Spleen (tissue), 11 donors: ENCODE data around the gene MIEF1. TPM values are rescaled to one million over a fixed set of nuclear protein-coding genes. Genes with fewer than 3 reads are reported as not detected.
A peak's percentile ranks its signal among the peaks of the same experiment; 100 is the strongest.

Experiments
- DNase-seq: peaks from one replicate; pipeline ENCODE4 v3.0.0-alpha.2; 2020
- H3K27ac ChIP-seq, 8 donors: fragments of 200-600 bp; sonication (generic) in 7 of 8; 1 replicate in 4 of 8; 2 replicates in 4 of 8; pipeline versions ENCODE4 v1.5.0 to v1.8.0; 2016 to 2021; ENCODE audit warnings: inconsistent platforms in 4 of 8, mild to moderate bottlenecking in 4 of 8, moderate library complexity in 1 of 8
- H3K27me3 ChIP-seq, 7 donors: fragments of 200-600 bp; sonication (generic) in 6 of 7; replicated peaks in 1 of 7; 1 replicate in 4 of 7; 2 replicates in 3 of 7; pipeline versions ENCODE4 v1.5.0 to v1.8.0; 2016 to 2021; ENCODE audit warnings: inconsistent platforms in 3 of 7, mild to moderate bottlenecking in 1 of 7
- H3K36me3 ChIP-seq, 6 donors: fragments of 200-600 bp; sonication (generic) in 5 of 6; 1 replicate in 4 of 6; 2 replicates in 2 of 6; pipeline versions ENCODE4 v1.5.0 to v1.8.0; 2016 to 2021; ENCODE audit warnings: inconsistent platforms in 2 of 6
- H3K4me1 ChIP-seq, 6 donors: fragments of 200-600 bp; sonication (generic) in 5 of 6; 1 replicate in 3 of 6; 2 replicates in 3 of 6; pipeline versions ENCODE4 v1.5.0 to v1.8.0; 2016 to 2021; ENCODE audit warnings: inconsistent platforms in 3 of 6
- H3K4me3 ChIP-seq, 8 donors: fragments of 200-600 bp; sonication (generic) in 7 of 8; 1 replicate in 4 of 8; 2 replicates in 4 of 8; pipeline versions ENCODE4 v1.5.0 to v1.8.0; 2016 to 2021; ENCODE audit warnings: inconsistent platforms in 4 of 8, mild to moderate bottlenecking in 4 of 8, moderate library complexity in 2 of 8
- H3K9me3 ChIP-seq, 8 donors: fragments of 200-600 bp; sonication (generic) in 7 of 8; 1 replicate in 4 of 8; 2 replicates in 4 of 8; pipeline versions ENCODE4 v1.5.0 to v1.8.0; 2016 to 2021; ENCODE audit warnings: inconsistent platforms in 4 of 8
- CTCF ChIP-seq, 11 experiments: fragments of 200-600 bp in 7 of 11; fragments of 450-650 bp in 4 of 11; sonication (generic) in 4 of 11; IDR thresholded peaks in 8 of 11; conservative IDR thresholded peaks in 3 of 11; 1 replicate in 7 of 11; 2 replicates in 4 of 11; pipeline versions ENCODE4 v1.4.0 to v1.8.0; 2016 to 2021; ENCODE audit warnings: antibody characterized with exemption in 11 of 11, inconsistent platforms in 4 of 11, mild to moderate bottlenecking in 1 of 11
- POLR2A ChIP-seq, 3 donors: fragments of 450-650 bp; IDR thresholded peaks; one replicate each; pipeline ENCODE4 v1.5.1; 2017; ENCODE audit warnings: antibody characterized with exemption in 3 of 3, mild to moderate bottlenecking in 1 of 3
- POLR2AphosphoS5 ChIP-seq, 3 donors: sonication (generic); formaldehyde crosslinking; IDR thresholded peaks; one replicate each; pipeline ENCODE4 v1.5.1; 2017; ENCODE audit warnings: antibody characterized with exemption in 3 of 3
- WGBS, 5 donors: extraction: QIAGEN DNeasy Blood & Tissue Kit in 3 of 5; methylation state at CpG; one replicate each; pipeline versions ENCODE4 v1.1.5 to v1.1.7; 2013 to 2018; 5-methylcytosine and 5-hydroxymethylcytosine counted together
- intact Hi-C: fragments of 100-400 bp; cut with DNase I; formaldehyde crosslinking; loops from one replicate; pipeline ENCODE4 v1.15.0; 2023; ENCODE audit warnings: low total_unique reads
- polyA plus RNA-seq, 3 donors: library from polyadenylated mRNA; stranded (reverse); fragments of 200-250 nt; gene quantifications; one replicate each; pipeline ENCODE4 v1.2.1, GENCODE V29; 2013
- total RNA-seq, 7 donors: library from RNA; depleted of rRNA in 3 of 7; stranded (reverse); fragments of >200 nt in 3 of 7; fragmentation: NEBNext Ultra II Directional in 4 of 7; extraction: Animal tissue kit (Norgen Biotek cat#: 25700) in 4 of 7; gene quantifications; one replicate each; pipeline versions ENCODE4 v1.1.0 to v1.2.1, GENCODE V29; 2016 to 2021
- donor health status: healthy with polysubstance abuse.
- donor health status: DM: no; HTN: no; CAD: no; lungs with moderate emphysema.
- donor health status: DM: no; HTN: no; CAD: no.
- donor health status: Bipolar disorder and iron deficiency.
- donor health status: healthy.
- donor health status: DM: no; HTN: no; CAD: no.
- donor health status: DM: yes; HTN: yes; CAD: no.

MIEF1 gene
- total and polyA plus RNA-seq, 10 donors, result 5.8 to 31.4 (median 25.9) TPM

DNA sequence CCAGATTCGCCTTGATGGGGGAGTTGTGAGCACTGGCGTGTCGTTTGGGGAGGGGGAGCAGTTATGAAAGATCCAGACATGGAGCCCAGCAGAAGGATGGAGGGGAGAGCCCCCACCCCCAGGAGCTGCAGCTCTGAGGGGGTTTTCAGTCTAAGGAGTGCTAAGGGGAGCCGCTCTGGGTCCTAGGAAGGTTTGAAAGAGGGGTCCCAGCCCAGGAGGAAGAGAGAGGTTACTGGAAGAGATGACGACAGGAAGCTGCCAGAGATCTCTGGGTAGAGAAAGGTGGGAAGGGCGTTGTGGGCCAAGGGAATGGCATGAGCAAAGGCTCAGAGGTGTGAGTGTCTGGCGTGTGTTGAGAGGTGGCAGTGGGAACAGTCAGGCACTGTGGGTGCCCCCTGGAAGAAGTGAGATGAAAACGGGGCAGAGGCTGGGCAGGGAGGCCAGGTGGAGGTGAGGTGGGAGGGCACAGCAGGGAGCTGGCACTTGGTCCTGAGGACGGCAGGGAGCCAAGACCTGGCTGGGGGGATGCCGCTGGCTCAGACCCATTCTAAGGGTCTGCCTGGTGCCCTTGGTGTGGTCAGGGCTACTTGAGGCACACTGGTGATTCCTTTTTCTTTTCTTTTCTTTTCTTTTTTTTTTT lies 43.5 kb upstream of the MIEF1 start:
- 49 to 55% (median 52%) methylated on average over 10 of the region's 10 CpGs for WGBS, 5 donors
- H3K4me3 ChIP-seq, result peak overlapping the region; percentile 27 to 75 (median 38)
- peaks cover 13 to 62% (median 42%) of the 10 kb centered on the region in 6 donors for H3K4me1 ChIP-seq
- H3K27ac ChIP-seq, result peak overlapping the region in 5 of 8 donors; percentile 63 to 86 (median 76)
- peak; percentile 69 for DNase-seq
- intact Hi-C loops, result no loop called here
- no peaks in the 10 kb centered on the region for H3K36me3 ChIP-seq
- peaks cover 0 to 41% (median 24%) of the 10 kb centered on the region in 7 donors for H3K27me3 ChIP-seq
- H3K9me3 ChIP-seq, result no peaks in the 10 kb centered on the region
- TF ChIP-seq POLR2AphosphoS5 (IDR thresholded peaks at IDR 0.05), result no peak
- TF ChIP-seq CTCF (IDR thresholded peaks at IDR 0.05 in 8 of 11, conservative IDR thresholded peaks at IDR 0.05 in 3 of 11), result no peak
- no peak for TF ChIP-seq POLR2A (IDR thresholded peaks at IDR 0.05)

DNA sequence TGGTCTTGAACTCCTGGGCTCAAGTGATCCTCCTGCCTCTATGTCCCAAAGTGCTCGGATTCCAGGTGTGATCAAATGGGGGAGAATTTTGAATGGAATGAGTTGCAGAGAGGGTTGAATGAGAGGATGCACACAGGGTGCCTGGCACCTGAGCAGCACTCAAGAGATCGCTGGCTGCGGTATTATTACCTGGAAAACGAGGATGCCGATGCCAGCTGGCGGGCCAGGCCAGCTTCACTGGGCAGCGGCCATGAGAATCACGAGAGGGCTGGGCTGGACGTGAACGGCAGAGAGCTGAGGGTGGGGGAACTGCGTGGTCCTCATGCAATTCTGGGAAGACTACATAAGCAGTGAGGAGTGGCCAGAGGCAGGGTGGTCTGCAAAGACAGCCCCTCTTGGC lies 42.4 kb upstream of the MIEF1 start:
- WGBS, 5 donors, result 81 to 89% (median 83%) methylated on average over 11 of the region's 11 CpGs
- H3K9me3 ChIP-seq, result no peaks in the 10 kb centered on the region
- DNase-seq, result peak; percentile 50
- no peak overlapping the region for H3K4me3 ChIP-seq
- intact Hi-C loops, result no loop called here
- TF ChIP-seq POLR2AphosphoS5 (IDR thresholded peaks at IDR 0.05) (no peak), CTCF (IDR thresholded peaks at IDR 0.05 in 8 of 11, conservative IDR thresholded peaks at IDR 0.05 in 3 of 11) (no peak), POLR2A (IDR thresholded peaks at IDR 0.05) (no peak)
- H3K27me3 ChIP-seq, result peaks cover 0 to 41% (median 24%) of the 10 kb centered on the region in 7 donors
- H3K4me1 ChIP-seq, result peaks cover 13 to 66% (median 49%) of the 10 kb centered on the region in 6 donors
- no peaks in the 10 kb centered on the region for H3K36me3 ChIP-seq
- peak overlapping the region in 1 of 8 donors; percentile 27 for H3K27ac ChIP-seq

GRCh38 chr22:39462443-39463221 lies 39.5 kb upstream of the MIEF1 start:
- H3K27ac ChIP-seq, result peak overlapping the region; percentile 46 to 86 (median 66)
- H3K27me3 ChIP-seq, result peaks cover 0 to 24% (median 11%) of the 10 kb centered on the region in 7 donors
- no peaks in the 10 kb centered on the region for H3K36me3 ChIP-seq
- H3K4me1 ChIP-seq, result peaks cover 29 to 81% (median 69%) of the 10 kb centered on the region in 6 donors
- intact Hi-C loops, result no loop called here
- H3K4me3 ChIP-seq, result no peak overlapping the region
- WGBS, 5 donors, result 20 to 38% (median 33%) methylated on average over 13 of the region's 13 CpGs
- TF ChIP-seq POLR2A (IDR thresholded peaks at IDR 0.05) (no peak), POLR2AphosphoS5 (IDR thresholded peaks at IDR 0.05) (peak; percentile 18 to 60 (median 53)), CTCF (IDR thresholded peaks at IDR 0.05 in 8 of 11, conservative IDR thresholded peaks at IDR 0.05 in 3 of 11) (no peak)
- H3K9me3 ChIP-seq, result no peaks in the 10 kb centered on the region
- DNase-seq, result no peak

DNA sequence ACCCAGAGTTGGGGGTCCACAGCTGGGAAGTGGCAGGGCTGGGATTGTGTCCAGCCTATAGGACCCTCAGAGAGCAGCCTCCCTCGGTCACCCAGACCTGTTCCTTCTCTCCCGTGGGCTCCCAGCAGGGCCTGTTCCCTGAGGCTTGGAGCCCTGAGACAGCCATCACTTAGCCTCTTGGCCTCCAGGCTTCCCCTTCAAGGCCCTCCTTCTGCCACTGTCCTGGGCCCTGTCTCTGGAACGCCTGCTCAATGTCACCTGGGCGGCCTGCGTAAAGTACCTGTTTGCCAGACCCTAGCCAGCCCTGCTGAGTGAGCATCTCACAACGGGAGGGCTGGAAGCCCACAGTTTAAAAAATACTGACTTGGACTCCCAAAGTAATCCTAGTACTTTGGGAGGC lies 38.8 kb upstream of the MIEF1 start:
- intact Hi-C loops, result no loop called here
- whole genome bisulfite sequencing, 5 donors, result 87 to 98% (median 90%) methylated on average over 6 of the region's 6 CpGs
- Histone ChIP-seq H3K9me3 (no peaks in the 10 kb centered on the region), H3K36me3 (no peaks in the 10 kb centered on the region), H3K27me3 (peaks cover 0 to 17% (median 5%) of the 10 kb centered on the region in 7 donors), H3K27ac (peak overlapping the region; percentile 46 to 86 (median 66)), H3K4me1 (peaks cover 29 to 81% (median 68%) of the 10 kb centered on the region in 6 donors), H3K4me3 (no peak overlapping the region)
- TF ChIP-seq POLR2A (IDR thresholded peaks at IDR 0.05), result no peak
- no peak for TF ChIP-seq CTCF (IDR thresholded peaks at IDR 0.05 in 8 of 11, conservative IDR thresholded peaks at IDR 0.05 in 3 of 11)
- TF ChIP-seq POLR2AphosphoS5 (IDR thresholded peaks at IDR 0.05), result no peak
- no peak for DNase-seq
